Smooth muscle cell (in vitro differentiated cells): ENCODE results near the gene TCFL5. TPM values are rescaled to one million over a fixed set of nuclear protein-coding genes. Genes with fewer than 3 reads are reported as not detected.

Experiments
- DNase-seq: peaks from one replicate; lab custom pipeline; 2025; ENCODE audit not compliant: unreplicated experiment; lab: John Stamatoyannopoulos, UW
- H2AFZ ChIP-seq: fragments of 200-600 bp; sonication (generic); 2 replicates; pipeline ENCODE4 v1.6.0; 2016; ENCODE audit warnings: antibody characterized with exemption, low read depth, mild to moderate bottlenecking
- H3F3A ChIP-seq: fragments of 200-600 bp; sonication (generic); 2 replicates; pipeline ENCODE4 v1.6.0; 2017; ENCODE audit warnings: antibody characterized with exemption, low read depth
- H3K27ac ChIP-seq: fragments of 200-600 bp; sonication (generic); 2 replicates; pipeline ENCODE4 v1.5.1; 2016; ENCODE audit warnings: low read depth, mild to moderate bottlenecking
- H3K27me3 ChIP-seq: fragments of 200-600 bp; sonication (generic); 2 replicates; pipeline ENCODE4 v1.6.1; 2016; ENCODE audit warnings: low read depth, mild to moderate bottlenecking
- H3K36me3 ChIP-seq: fragments of 200-600 bp; sonication (generic); 2 replicates; pipeline ENCODE4 v1.5.1; 2016; ENCODE audit warnings: low read depth
- H3K4me1 ChIP-seq: fragments of 200-600 bp; sonication (generic); 2 replicates; pipeline ENCODE4 v1.5.1; 2016; ENCODE audit warnings: low read depth
- H3K4me2 ChIP-seq: fragments of 200-600 bp; sonication (generic); 2 replicates; pipeline ENCODE4 v1.6.0; 2016; ENCODE audit warnings: mild to moderate bottlenecking
- H3K4me3 ChIP-seq: fragments of 200-600 bp; sonication (generic); 2 replicates; pipeline ENCODE4 v1.5.1; 2016; ENCODE audit warnings: mild to moderate bottlenecking
- H3K79me2 ChIP-seq: fragments of 200-600 bp; sonication (generic); 2 replicates; pipeline ENCODE4 v1.6.0; 2016; ENCODE audit warnings: low read depth, mild to moderate bottlenecking
- H3K9ac ChIP-seq: fragments of 200-600 bp; sonication (generic); 2 replicates; pipeline ENCODE4 v1.6.0; 2016; ENCODE audit warnings: low read depth
- H3K9me3 ChIP-seq: fragments of 200-600 bp; sonication (generic); replicated peaks from 2 replicates; pipeline ENCODE4 v1.5.1; 2016; ENCODE audit warnings: low read depth
- H4K20me1 ChIP-seq: fragments of 200-600 bp; sonication (generic); 2 replicates; pipeline ENCODE4 v1.6.0; 2016; ENCODE audit warnings: low read depth
- CTCF ChIP-seq: fragments of 200-600 bp; sonication (generic); IDR thresholded peaks from 2 replicates; pipeline ENCODE4 v1.5.1; 2017; ENCODE audit warnings: borderline replicate concordance, mild to moderate bottlenecking, antibody characterized with exemption; ENCODE audit not compliant: insufficient read depth, poor library complexity, severe bottlenecking
- WGBS: methylation state at CpG from one replicate; pipeline ENCODE4 v1.1.7; 2016; ENCODE audit warnings: low lambda C conversion rate; 5-methylcytosine and 5-hydroxymethylcytosine counted together
- polyA plus RNA-seq: library from polyadenylated mRNA; unstranded; fragments of >200 nt; fragmentation: Nextera tagmentation; extraction: Ambion mirVana; gene quantifications from 2 replicates; pipeline ENCODE4 v1.2.1, GENCODE V29; 2016
- total RNA-seq: library from RNA; depleted of rRNA; stranded (reverse); fragments of >200 nt; gene quantifications from 2 replicates; pipeline ENCODE4 v1.2.3, GENCODE V29; 2014

The TCFL5 gene
- total and polyA plus RNA-seq, 2 experiments from 2014 or later = 9.5 to 12.5 TPM

- DNase-seq = no peak
- 98% methylated on average over 9 of the region's 9 CpGs for WGBS
- no peak overlapping the region for H2AFZ ChIP-seq
- no peak overlapping the region for H3K4me3 ChIP-seq
- TF ChIP-seq CTCF = no peak
- peaks cover 4% of the 10 kb centered on the region for H3K4me1 ChIP-seq
- H3K27me3 ChIP-seq = no peaks in the 10 kb centered on the region
- H3F3A ChIP-seq = no peaks in the 10 kb centered on the region
- H3K4me2 ChIP-seq = no peak overlapping the region
- H3K9ac ChIP-seq = no peak overlapping the region
- H4K20me1 ChIP-seq = no peaks in the 10 kb centered on the region
- H3K27ac ChIP-seq = no peak overlapping the region
- no peaks in the 10 kb centered on the region for H3K79me2 ChIP-seq
- H3K36me3 ChIP-seq = no peaks in the 10 kb centered on the region
- no peaks in the 10 kb centered on the region for H3K9me3 ChIP-seq
Observed at GRCh38 chr20:62828051-62828450, 33.6 kb downstream of the TCFL5 start.

GRCh38 chr20:62827311-62828038 lies 34.1 kb downstream of the TCFL5 start:
- Histone ChIP-seq H3K4me1 (peaks cover 4% of the 10 kb centered on the region), H3K27ac (no peak overlapping the region), H3K36me3 (no peaks in the 10 kb centered on the region), H3K27me3 (no peaks in the 10 kb centered on the region), H3K4me3 (no peak overlapping the region), H3K9me3 (no peaks in the 10 kb centered on the region), H2AFZ (no peak overlapping the region), H3K9ac (no peak overlapping the region), H4K20me1 (no peaks in the 10 kb centered on the region), H3F3A (no peaks in the 10 kb centered on the region), H3K4me2 (no peak overlapping the region), H3K79me2 (no peaks in the 10 kb centered on the region)
- 95% methylated on average over 28 of the region's 29 CpGs for WGBS
- no peak for TF ChIP-seq CTCF
- no peak for DNase-seq

- WGBS = 95% methylated on average over 20 of the region's 24 CpGs
- H3K4me1 ChIP-seq = peaks cover 4% of the 10 kb centered on the region
- no peaks in the 10 kb centered on the region for H3F3A ChIP-seq
- H3K27ac ChIP-seq = no peak overlapping the region
- no peak overlapping the region for H3K4me2 ChIP-seq
- H3K79me2 ChIP-seq = no peaks in the 10 kb centered on the region
- H3K9me3 ChIP-seq = no peaks in the 10 kb centered on the region
- no peak for DNase-seq
- H3K9ac ChIP-seq = no peak overlapping the region
- no peak overlapping the region for H2AFZ ChIP-seq
- no peak for TF ChIP-seq CTCF
- no peak overlapping the region for H3K4me3 ChIP-seq
- no peaks in the 10 kb centered on the region for H3K27me3 ChIP-seq
- no peaks in the 10 kb centered on the region for H3K36me3 ChIP-seq
- H4K20me1 ChIP-seq = no peaks in the 10 kb centered on the region
Observed at GRCh38 chr20:62826646-62827310, 34.8 kb downstream of the TCFL5 start.
